ENCODE results near the gene FZD7.

Gene FZD7

DNA sequence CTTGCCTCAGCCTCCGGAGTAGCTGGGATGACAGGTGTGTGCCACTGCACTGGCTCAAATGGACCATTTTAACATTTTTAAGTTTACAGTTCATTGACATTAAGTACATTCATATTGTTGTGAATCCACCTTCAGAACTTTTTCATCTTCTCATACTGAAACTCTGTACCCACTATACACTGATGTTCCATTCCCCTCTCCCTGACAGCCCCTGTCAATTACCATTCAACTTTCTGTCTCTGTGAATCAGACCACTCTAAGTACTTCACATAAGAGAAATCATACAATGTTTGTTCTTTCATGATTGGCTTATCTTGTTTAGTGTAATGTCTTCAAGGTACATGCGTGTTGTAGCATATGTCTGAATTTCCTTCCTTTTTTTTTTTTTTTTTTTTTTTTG, 37.5 kb downstream of the FZD7 start:
- no peaks in the 10 kb centered on the region for H3K36me3 Mint-ChIP-seq (ENCODE audit: low read depth)
- DNase-seq, result no peak
- no peak overlapping the region for H3K27ac Mint-ChIP-seq
- TF ChIP-seq, protein P1, sequence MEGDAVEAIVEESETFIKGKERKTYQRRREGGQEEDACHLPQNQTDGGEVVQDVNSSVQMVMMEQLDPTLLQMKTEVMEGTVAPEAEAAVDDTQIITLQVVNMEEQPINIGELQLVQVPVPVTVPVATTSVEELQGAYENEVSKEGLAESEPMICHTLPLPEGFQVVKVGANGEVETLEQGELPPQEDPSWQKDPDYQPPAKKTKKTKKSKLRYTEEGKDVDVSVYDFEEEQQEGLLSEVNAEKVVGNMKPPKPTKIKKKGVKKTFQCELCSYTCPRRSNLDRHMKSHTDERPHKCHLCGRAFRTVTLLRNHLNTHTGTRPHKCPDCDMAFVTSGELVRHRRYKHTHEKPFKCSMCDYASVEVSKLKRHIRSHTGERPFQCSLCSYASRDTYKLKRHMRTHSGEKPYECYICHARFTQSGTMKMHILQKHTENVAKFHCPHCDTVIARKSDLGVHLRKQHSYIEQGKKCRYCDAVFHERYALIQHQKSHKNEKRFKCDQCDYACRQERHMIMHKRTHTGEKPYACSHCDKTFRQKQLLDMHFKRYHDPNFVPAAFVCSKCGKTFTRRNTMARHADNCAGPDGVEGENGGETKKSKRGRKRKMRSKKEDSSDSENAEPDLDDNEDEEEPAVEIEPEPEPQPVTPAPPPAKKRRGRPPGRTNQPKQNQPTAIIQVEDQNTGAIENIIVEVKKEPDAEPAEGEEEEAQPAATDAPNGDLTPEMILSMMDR (IDR thresholded peaks at IDR 0.05), result no peak
- no peaks in the 10 kb centered on the region for H3K9me3 Mint-ChIP-seq
- peak overlapping the region; percentile 26 for H3K4me3 Mint-ChIP-seq
- H3K4me1 Mint-ChIP-seq, result peaks cover 76% of the 10 kb centered on the region
- peaks cover 3% of the 10 kb centered on the region for H3K27me3 Mint-ChIP-seq (ENCODE audit: low read depth, poor library complexity)

DNA sequence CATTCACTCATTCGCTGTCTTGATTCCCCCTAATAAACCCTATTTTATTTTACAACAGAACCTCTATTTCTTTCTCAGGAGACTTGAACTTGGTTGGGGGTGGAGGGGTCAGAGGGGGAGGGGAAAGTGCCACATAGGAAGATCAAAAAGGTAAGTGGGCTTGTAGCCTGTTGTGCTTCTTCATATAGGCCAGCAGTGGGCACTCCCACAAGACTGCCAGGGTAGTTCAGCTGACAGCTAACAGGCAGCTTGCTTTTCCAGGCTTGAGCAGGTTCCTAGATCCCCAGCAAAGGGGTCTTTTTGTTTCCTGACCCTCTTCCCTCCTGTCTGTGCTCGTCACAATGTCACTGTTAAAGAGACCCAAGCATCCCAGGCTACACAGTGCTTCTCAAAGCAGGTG, 38.6 kb downstream of the FZD7 start:
- no peak for DNase-seq
- peaks cover 3% of the 10 kb centered on the region for H3K27me3 Mint-ChIP-seq (ENCODE audit: low read depth, poor library complexity)

DNA sequence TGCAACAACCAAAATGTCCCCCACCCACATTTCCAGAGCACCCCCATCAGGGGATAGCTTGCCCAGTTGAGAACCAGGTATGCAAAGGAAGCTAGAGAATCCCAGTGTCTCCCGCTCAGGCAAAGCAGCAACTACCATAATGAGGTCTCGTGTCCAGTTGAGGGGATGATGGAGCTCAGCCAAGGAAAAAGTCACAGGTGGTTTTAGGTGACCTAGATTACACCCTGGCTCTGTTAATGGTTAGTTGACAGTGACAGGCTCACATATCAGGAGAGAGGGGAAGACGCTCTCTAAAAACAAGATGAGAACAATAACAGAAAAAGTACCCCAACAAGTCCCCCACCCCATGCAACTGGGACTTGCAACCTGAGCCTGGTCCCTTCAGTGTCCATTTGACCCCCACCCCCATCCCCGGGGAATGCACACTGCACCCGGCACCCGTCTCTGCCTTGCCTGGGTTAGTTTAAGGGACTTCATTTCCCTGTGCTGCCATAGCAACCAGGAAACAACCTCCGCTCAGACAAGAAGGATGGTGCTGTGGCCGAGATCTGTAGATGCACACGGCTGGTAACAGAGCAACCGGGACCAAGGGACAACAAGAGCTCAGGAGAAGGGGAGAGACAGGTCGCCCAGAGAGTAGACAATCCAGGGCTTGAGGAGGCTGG, 39.2 kb downstream of the FZD7 start, which contains the start of gene KIAA2012:
TSS of gene KIAA2012 (plus strand) at position 519 of the 665 bp plus-strand sequence. CDS start 373 bp downstream, outside the sequence.
- peak within 1 kb of the TSS; percentile 36 for H3K4me3 Mint-ChIP-seq
- H3K4me1 Mint-ChIP-seq, result peaks cover 70% of the 10 kb centered on the region
- H3K9me3 Mint-ChIP-seq, result no peaks in the 10 kb centered on the region
- peak; percentile 58 for DNase-seq
- TF ChIP-seq, protein P1 (IDR thresholded peaks at IDR 0.05), result no peak
- no peaks in the 10 kb centered on the region for H3K36me3 Mint-ChIP-seq (ENCODE audit: low read depth)
- peak within 1 kb of the TSS; percentile 6 for H3K27ac Mint-ChIP-seq
- peaks cover 3% of the 10 kb centered on the region for H3K27me3 Mint-ChIP-seq (ENCODE audit: low read depth, poor library complexity)

More for the DNA sequence above, 38.6 kb downstream of the FZD7 start:
- Mint-ChIP-seq H3K4me3 (no peak overlapping the region), H3K4me1 (peaks cover 74% of the 10 kb centered on the region), H3K9me3 (no peaks in the 10 kb centered on the region), H3K36me3 (ENCODE audit: low read depth) (no peaks in the 10 kb centered on the region), H3K27ac (no peak overlapping the region)
- TF ChIP-seq, protein P1 (IDR thresholded peaks at IDR 0.05), result peak; percentile 41

DNA sequence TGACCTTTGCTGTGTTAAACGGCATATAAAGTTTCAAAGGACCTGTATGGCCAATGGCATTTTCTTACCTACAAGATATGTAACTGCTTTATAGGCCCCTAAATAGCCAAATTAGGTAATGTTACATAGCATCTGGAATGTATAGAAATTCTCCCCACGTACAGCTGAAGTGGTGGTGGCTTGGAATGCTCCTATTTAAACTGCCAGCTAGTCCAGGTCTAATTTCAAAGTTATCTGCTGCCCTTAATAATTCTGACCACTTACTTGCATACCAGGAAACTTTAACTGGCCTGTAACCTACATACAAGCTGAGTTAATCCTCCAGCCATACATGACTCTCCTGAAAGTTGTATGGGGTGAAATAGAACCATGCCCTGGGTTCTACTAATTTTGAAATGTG, 40.7 kb downstream of the FZD7 start:
- no peak overlapping the region for H3K4me3 Mint-ChIP-seq
- no peaks in the 10 kb centered on the region for H3K9me3 Mint-ChIP-seq
- no peaks in the 10 kb centered on the region for H3K36me3 Mint-ChIP-seq (ENCODE audit: low read depth)
- DNase-seq, result no peak
- H3K27me3 Mint-ChIP-seq (ENCODE audit: low read depth, poor library complexity), result peaks cover 3% of the 10 kb centered on the region
- no peak overlapping the region for H3K27ac Mint-ChIP-seq
- peaks cover 57% of the 10 kb centered on the region for H3K4me1 Mint-ChIP-seq
- TF ChIP-seq, protein P1 (IDR thresholded peaks at IDR 0.05), result no peak

DNA sequence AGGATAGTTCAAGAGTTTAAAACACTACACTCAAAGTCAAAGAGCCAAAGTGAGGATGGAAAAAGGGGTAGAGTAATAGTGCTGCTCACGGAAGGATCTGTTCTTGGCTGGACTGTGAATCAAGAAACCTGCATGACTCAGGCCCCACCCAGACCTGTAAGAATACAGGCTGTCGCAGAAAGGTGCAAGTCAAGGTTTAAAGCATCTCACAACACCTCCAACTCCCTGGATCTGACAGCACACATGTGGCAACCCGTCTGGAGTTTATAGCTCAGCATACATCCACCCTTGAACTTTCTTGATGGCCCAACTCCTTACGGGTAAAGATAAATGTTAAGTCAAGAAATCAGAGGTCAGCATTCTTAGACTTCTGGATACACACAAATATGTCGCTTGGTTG, 45.7 kb downstream of the FZD7 start:
- peaks cover 27% of the 10 kb centered on the region for H3K4me1 Mint-ChIP-seq
- TF ChIP-seq, protein P1 (IDR thresholded peaks at IDR 0.05), result no peak
- no peak overlapping the region for H3K4me3 Mint-ChIP-seq
- peaks cover 11% of the 10 kb centered on the region for H3K9me3 Mint-ChIP-seq
- H3K36me3 Mint-ChIP-seq (ENCODE audit: low read depth), result peaks cover 5% of the 10 kb centered on the region
- DNase-seq, result no peak
- no peak overlapping the region for H3K27ac Mint-ChIP-seq
- peaks cover 9% of the 10 kb centered on the region for H3K27me3 Mint-ChIP-seq (ENCODE audit: low read depth, poor library complexity)

DNA sequence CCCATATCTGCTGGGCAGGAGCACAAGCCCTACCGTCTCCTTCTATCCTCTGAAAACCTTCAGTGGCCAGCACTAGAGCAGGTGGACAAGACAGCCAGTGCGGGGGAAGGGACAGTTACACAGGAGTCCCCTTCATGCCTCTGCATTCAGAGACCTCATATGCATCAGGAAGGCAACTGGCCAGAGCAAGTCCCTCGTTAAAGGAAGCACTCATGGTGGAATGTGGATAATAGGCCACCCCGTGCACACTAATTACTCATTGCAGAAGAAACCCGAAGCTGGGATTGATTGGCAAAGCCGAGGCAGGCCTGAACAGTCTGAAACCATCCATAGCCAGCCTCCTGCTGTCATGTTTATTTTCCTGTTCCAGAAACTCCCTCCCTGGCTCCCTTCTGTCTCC, 50.6 kb downstream of the FZD7 start:
- peaks cover 20% of the 10 kb centered on the region for H3K27me3 Mint-ChIP-seq (ENCODE audit: low read depth, poor library complexity)
- H3K27ac Mint-ChIP-seq, result peak overlapping the region; percentile 84
- no peak for DNase-seq
- peaks cover 5% of the 10 kb centered on the region for H3K36me3 Mint-ChIP-seq (ENCODE audit: low read depth)
- peaks cover 11% of the 10 kb centered on the region for H3K9me3 Mint-ChIP-seq
- H3K4me3 Mint-ChIP-seq, result no peak overlapping the region
- TF ChIP-seq, protein P1 (IDR thresholded peaks at IDR 0.05), result no peak
- peaks cover 34% of the 10 kb centered on the region for H3K4me1 Mint-ChIP-seq

Data from nephron progenitor cell (in vitro differentiated cells).